Stimulated activated CD8-positive, alpha-beta memory T cell treated with anti-CD3 and anti-CD28 coated beads, Interleukin-7, amount 100 ng/mL, for 4 hours (primary cell): ENCODE data around the gene MRPL43.
"Not testable (repeated sequence)": the region's sequence is repeated elsewhere in the genome, so short reads cannot be mapped to it uniquely, and the experiment has no call there.

Source experiments
- DNase-seq, 2 donors: peaks; one replicate each; pipeline ENCODE4 v3.0.0-alpha.2; 2020; ENCODE audit warnings: low read depth in 2 of 2

The MRPL43 gene

GRCh38 chr10:100983868-100984671, 3.2 kb downstream of the MRPL43 start:
- DNase-seq, result no peak

- DNase-seq, result no peak
These were observed 4.1 kb downstream of the MRPL43 start for GRCh38 chr10:100982916-100983830.

- no peak for DNase-seq
These were observed 6.0 kb downstream of the MRPL43 start for GRCh38 chr10:100981178-100981772.

GRCh38 chr10:100980711-100981110, 6.6 kb downstream of the MRPL43 start:
- no peak for DNase-seq

GRCh38 chr10:100980311-100980710, 7.0 kb downstream of the MRPL43 start:
- no peak for DNase-seq

- DNase-seq, result no peak
These were observed 7.5 kb downstream of the MRPL43 start for GRCh38 chr10:100979791-100980272.

GRCh38 chr10:100978901-100979195, 8.4 kb downstream of the MRPL43 start:
- DNase-seq, result no peak

GRCh38 chr10:100978121-100978900, 9.0 kb downstream of the MRPL43 start:
- no peak for DNase-seq

- no peak for DNase-seq
These were observed 9.9 kb downstream of the MRPL43 start for GRCh38 chr10:100977436-100977835.

- DNase-seq, result no peak
These were observed 10.4 kb downstream of the MRPL43 start for GRCh38 chr10:100976906-100977305.

GRCh38 chr10:100975397-100975796, 11.9 kb downstream of the MRPL43 start:
- not testable (repeated sequence) for DNase-seq

- no peak for DNase-seq
These were observed 14.3 kb downstream of the MRPL43 start for GRCh38 chr10:100972904-100973535.

- DNase-seq, result no peak
These were observed 15.0 kb downstream of the MRPL43 start for GRCh38 chr10:100972115-100972903.

GRCh38 chr10:100970914-100971811, 16.1 kb downstream of the MRPL43 start:
- no peak for DNase-seq

GRCh38 chr10:100970076-100970913, 17.0 kb downstream of the MRPL43 start:
- peak; percentile 9 to 29 for DNase-seq

GRCh38 chr10:100969187-100970075, 17.9 kb downstream of the MRPL43 start, which contains the start of gene SEMA4G:
Gene SEMA4G (plus strand): TSS chr10:100969504. CDS start chr10:100972913, 3,409 bp downstream.
- DNase-seq, result peak in 1 of 2 donors; percentile 19

- no peak for DNase-seq
These were observed 18.5 kb downstream of the MRPL43 start for GRCh38 chr10:100968863-100969186.
